Stimulated activated CD8-positive, alpha-beta memory T cell treated with anti-CD3 and anti-CD28 coated beads, Interleukin-2, amount 100 ng/mL, for 48 hours (primary cell): Measurements from ENCODE around the gene MYOZ3.

Experiments
- DNase-seq, 2 donors: peaks; one replicate each; pipeline ENCODE4 v3.0.0-alpha.2; 2020; ENCODE audit warnings: low read depth in 2 of 2

Gene MYOZ3, protein sequence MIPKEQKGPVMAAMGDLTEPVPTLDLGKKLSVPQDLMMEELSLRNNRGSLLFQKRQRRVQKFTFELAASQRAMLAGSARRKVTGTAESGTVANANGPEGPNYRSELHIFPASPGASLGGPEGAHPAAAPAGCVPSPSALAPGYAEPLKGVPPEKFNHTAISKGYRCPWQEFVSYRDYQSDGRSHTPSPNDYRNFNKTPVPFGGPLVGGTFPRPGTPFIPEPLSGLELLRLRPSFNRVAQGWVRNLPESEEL

DNA sequence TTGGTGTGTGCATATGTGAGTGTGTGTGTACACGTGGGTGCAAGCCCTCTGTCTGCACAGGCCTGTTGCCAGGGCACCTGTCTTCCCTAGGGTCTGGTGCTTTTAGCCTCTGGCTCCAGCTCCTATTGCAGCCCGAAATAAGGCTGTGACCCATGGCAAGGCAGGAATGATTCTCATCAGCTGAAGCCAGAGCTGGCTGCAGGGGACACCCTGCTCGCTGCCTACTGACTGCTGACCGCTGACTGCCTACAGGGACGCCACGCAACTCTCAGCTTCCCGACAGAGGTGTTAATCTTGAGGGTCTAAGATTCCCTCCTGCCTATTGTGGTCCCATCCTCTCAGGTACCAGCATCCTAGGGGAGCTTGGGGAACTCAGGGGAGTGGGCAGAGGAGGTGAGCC, at the start of gene MYOZ3:
Gene MYOZ3 (plus strand): TSS at position 166 of the 400 bp plus-strand sequence. CDS start 1,691 bp downstream, outside the sequence.
- no peak for DNase-seq

DNA sequence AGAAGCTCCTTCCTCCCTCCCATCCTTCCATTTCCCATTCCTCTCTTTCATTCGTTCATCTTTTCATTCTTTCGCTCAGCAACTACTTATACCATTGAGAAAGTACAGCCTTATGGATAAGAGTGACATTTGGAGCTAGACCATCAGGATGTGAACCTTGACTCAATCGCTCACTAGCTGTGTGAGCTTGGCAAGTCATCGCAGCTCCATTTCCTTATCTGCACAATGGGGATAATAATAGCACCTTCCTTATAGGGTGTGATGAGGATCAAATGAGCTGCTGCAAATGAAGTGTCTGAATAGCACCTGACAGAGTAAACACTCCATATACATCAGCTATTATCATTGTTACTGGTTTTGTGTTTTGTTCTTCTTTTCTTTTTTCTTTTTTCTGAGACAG, 48.6 kb upstream of the MYOZ3 start:
- no peak for DNase-seq

DNA sequence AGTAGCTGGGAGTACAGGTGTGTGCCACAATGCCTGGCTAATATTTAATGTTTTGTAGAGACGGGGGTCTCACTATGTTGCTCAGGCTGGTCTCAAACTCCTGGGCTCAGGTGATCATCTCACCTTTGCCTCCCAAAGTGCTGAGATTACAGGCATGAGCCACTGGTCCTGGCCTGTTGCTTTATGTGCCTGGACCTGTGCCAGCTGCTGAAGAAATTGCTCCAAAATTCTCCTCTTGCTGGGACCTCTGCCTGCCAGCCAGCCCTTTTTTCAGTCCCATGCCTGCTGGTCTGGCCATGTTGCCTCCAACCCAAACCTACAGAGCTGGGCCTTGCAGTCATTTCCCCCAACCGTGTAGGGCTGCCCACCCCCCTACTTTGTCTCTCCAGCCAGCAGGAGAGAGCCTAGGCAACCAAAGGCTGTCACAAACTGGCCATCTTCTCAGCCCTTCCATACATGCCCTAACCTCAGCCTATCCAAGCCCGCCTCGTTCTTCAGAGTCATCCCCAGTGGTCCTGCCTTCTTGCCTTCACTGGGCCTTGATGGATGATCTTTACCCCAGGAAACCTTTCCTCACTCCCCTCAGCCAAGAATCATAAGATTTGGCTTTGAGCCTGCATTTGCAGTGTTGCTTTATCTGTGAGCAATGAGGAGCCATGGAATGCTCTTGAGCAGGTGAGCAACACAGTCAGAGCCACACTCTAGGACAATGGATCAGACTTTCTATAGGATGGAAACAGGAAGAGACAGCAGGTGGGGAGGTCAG, 48.0 kb upstream of the MYOZ3 start:
- DNase-seq: no peak

DNA sequence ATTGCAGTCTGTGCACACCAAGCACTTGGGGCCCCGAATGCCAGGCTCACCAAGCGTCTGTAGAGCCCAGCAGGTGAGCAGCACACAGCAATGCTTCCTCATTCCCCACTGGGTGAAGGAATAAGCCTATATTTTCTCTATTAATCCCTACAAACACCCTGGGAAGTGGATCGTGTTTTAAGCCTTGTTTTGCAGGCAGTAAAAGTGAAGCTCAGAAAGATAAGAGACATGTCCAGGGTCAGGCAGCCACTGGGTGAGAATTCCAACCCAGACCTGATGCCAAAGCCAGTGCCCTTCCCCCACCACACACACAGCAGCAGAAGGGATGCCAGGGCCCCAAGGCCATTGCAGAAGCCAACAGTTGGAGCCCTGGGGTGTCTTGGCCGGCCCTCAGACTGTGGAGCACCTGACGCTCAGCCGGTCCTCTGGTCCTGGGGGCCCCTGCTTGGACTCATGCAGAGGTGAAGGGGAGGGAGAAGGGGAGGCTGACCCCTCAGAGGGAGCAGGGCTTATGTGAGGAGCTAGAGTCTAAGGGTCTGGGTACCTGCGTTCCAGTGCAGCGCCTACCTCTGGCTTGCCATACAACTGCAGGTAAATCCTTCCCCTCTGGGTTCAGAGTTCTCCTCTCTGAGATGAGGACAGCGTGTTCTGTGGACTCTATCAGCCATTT, 46.9 kb upstream of the MYOZ3 start:
- no peak for DNase-seq

DNA sequence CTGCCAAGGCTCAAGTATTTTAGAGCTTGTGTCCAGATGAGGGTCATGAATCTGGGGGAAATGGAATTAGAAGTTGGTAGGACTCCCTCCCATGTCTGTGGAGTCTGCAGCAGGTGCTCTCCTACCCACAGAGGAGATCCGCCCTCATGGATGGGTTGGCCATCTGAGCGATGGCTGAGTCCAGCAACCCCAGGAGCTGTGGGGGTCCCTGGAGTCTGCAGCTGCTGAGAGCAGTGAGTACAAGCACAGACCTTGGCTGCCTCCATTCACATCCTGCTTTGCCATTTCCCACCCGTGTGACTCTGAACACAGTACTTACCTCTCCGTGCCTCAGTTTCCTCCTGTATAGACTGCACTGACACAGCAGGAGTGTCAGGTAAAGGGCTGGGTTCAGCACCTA, 46.4 kb upstream of the MYOZ3 start:
- DNase-seq: no peak

DNA sequence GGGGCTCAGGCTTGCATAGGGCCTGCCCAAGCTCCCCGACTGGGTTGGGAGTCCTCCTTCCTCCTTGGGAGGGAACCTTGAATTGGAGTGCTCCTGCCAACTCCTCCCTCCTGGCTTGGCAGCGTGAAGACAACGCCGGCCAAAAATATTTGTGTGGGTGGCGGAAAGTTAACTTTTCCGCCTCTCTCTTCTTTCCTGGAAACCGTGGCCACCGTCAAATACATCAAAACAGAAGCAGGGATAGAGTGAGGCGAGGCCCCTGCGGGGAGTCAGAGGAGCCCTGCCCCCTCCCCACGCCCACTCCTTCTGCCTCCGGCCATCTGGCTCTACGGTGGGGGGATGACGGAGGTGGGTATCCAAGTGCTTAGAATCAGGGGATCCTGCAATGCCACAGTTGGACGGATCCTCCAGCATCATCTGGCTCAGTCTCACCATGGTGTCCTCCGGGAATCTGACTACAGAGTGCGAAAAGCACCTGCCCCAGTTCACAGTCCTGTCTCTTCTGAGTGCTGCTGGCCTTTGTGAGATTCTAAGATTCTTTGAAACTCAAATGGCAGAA, 45.8 kb upstream of the MYOZ3 start:
- no peak for DNase-seq

DNA sequence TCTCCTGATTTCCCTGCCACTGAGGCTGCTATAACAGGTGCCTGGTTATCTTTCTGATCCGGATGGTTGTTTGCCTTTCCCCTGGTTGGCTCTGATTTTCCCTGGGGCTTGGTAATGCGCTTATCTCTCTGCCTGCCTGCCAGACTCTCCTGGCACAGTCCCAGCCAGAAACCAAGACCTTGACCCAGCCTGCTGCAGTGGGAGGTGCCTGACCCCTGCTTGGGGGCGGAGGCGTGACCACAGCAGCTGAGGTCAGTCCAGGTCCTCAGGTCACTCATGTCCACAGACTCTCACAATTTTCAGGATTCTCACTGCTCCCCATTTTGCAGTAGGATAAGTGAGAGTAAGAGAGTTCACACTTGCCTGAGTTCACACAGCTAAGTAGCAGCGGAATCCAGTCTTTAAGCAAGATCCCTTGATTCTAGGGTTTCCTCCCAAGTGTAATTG, 45.0 kb upstream of the MYOZ3 start:
- DNase-seq: no peak

DNA sequence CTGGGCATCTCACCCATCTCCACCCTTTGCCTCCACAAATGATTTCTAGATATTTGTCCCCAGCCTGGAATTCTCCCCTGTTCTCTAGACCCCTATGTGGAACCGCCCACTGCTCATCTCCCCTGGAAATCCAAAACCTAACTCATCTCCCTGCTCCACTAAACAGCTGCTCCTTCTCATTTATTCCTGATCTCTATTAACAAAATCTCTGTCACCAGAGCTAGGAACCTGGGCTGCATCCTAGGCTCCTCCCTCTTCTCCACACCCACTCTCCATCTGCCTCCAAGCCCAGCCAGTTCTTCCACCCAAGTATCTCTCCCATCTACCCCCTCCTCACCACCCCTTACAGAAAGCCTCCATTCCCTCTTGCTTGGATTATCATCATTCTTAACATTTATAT, 44.5 kb upstream of the MYOZ3 start:
- no peak for DNase-seq

DNA sequence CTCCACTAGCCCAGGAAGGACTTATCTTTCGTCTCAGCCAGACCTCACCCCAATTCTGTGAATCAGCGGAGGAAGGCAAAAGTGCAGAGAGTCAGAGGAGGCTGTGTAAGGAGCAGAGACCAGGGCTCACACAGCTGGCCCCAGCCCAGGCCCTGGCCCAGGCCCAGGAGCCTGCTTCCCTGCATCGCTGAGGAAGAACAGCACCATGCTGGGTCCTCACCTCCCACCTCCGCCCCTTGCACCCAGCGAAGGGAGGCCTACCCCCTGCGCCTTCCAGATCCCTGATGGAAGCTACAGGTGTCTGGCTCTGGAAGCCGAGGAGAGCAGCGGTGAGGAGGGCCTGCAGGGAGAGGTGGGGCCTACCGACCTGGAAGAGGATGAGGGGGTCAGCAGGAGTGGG, 42.9 kb upstream of the MYOZ3 start:
- DNase-seq: no peak

DNA sequence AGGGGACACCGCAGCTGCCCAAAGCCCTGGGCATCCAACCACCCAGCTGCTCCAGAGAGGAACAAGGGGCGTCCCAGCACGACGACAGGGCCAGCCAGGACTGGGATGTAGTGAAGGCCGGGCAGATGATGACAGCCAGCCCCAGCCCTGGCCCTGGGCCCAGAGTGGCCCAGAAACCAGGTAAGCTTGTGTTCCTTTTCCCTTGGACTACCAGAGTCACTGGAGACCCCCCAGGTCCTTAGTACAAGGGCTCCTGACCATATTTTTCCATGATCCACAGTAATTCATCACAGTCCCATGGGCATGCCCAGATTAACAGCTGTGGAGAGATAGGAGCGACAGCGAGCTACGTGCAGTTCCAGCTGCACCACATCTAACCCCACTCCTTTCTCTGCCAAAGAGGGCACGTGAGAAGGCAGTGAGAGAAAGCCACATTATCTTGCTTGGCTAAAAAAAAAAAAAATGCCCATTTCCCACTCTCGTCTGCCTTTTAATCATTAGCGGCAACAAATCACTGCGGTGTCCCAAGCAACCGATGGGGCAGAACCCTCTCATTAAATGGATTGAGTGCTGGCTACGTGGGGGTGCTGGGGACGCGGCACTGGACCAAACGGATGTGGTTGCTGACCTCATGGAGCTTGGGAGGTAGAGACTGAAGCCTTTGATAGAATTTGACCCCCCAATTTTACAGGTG, 42.3 kb upstream of the MYOZ3 start:
- no peak for DNase-seq

DNA sequence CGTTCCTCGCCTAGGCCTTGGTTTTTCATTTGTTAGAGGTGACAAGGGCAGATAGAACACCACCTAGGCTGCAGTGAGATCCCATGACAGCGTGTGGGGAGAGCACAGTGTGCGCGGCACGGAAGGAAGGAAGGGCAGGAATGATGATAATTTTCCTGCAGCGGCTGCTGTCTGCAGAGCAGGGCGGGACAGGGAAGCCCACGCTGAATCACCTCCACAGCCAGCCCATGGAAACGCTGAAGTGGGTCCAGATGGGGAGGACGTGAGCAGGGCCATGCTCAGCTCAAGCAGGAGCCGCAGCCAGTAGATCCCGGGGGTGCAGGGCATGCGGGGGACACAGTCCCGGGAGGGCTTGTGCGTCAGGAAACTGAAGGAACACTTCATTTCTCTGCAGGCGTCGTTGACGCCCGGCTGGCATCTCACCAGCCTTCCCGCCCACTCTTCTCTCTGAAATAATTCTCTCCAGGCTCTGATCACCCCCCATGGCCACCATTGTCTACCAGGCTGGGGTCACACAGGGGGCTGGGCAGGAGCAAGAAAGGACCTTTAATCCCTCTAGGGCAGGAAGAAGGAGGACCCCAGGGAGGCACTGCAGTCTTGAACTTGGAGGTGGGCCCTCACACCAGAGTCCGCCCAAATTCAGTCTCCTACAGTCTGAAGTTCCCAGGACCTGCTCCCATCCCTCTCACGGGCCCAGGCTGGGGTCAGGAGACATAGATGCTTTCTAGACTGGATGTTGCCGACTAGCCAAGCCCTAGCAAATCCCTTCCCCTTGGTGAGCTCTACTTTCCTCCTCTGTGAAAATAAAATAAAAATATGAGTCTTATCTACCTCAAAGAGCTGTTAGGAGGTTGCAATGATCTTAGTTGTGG, 41.5 kb upstream of the MYOZ3 start:
- DNase-seq: no peak

DNA sequence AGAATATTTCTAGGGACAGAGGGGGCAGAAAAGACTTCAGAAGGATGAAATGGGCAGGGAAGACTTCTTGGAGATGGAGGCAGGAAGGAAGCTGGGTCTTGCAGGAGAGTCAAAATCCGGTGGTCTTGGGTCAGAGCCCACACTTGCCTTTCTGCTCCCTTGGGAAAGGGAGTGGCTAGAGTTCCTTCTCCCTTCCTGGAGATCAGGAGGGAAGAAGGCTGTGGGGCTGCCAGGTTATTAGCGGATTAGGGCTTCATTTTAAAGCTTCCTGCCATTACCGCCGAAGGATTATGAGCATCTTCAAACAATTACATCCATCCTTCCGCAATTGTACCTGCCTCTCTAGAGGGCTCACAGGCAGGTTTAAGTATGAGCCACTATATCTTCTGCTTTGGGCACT, 39.8 kb upstream of the MYOZ3 start:
- DNase-seq: no peak

DNA sequence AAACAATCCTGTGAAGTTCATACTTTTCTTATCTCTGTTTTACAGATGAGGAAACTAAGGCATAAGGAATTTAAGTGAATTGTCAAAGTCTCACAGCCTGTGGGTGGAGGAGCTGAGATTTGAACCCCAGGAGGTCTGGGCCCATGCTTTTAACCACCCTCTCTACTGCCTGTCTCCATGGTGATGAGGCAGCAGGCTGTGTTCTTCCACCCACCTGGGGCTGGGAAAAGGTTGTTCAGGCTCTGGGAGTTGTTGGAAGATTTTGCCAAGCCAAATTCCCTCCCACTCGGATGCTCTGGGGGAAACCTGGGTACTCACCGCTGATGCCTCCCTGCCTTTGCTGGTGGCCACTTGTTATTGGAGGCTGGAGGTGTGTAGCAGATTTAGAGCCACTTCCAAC, 38.9 kb upstream of the MYOZ3 start:
- no peak for DNase-seq

DNA sequence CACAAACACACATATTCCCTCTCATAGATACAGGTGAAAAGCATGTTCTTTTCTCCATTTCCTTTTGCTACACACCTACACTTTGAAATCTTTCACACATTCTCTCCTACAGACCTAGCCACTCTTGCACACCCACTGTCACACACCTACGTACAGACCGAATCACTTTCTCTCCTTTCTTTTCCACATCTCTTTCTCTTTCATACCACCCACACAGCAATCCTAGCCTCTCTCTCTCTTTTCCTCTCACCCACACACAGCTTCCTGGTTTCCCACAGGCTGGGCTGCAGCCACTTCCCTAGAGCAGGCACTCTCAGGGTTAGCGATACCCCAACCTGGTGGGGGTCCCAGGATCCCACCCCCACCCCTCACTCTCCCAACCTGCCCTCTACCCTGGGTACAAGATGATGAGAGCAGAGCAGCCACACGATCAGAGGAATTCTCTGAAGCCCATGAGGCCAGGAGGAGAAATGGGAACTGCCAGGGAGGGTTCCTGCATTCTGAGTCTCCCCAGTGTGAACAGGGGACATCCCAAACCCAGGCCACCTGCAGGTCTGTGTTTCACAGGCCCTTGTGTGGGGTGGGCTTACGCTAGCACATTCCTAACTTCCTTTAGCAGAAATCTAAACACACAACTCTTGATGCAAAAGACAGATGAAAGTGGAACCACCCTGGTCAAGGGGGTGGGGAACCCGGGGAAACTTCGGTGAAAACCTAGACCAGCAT, 37.7 kb upstream of the MYOZ3 start:
- DNase-seq: no peak

DNA sequence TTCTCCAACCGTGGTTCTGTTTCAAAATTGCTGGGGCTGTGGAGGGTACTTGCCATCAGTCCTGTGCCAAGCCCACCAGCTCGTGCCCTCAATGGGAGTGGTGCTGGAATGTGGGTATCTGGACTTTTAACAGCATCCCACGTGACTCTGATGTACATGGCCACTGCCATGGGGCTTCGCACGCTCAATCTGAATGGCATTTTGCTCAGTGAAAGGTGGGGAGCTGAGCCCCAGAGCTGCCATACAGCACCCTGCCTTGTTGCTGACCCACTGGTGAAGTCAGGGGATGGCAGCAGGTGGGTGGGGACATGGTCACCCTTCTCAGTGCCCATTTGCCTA, 37.2 kb upstream of the MYOZ3 start:
- DNase-seq: no peak

DNA sequence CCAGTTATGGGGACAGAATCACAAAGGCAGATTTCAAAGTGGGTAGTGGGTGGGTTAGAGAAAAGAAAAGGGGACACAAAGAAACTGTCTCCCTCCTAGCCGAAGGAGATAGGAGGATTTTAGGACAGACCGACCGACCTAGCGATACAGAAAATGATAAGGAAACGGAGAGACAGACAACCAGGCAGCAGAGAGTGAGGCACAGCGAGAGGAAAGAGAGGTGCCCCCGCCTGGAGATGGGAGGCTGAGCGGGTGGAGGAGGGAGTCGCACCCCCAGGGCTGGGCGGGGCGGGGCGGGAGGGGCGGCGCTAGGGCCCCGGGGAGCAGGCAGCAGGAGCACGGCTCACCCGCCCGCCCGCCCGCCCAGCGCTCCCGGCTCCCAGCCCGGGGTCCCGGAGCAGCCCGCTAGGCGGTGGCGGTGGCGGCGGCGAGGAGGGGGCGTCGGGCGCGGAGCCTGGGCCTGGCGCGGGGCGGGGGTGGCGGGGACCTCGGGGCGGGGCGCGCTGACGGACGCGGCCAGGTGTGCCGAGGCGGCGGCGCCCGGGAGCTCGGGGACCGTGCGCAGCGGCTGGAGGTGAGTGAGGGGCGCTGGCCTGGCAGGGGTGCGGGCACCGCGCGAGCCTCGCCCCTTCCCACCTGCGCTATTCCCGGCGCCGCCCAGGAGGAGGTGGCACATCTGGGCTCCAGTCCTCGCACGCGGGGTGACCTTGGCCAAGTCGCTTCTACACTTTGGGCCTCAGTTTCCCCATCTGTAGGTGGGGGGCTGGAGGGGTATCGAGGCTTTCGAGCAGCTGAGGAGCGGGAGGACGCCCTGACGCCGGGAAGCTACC, 36.5 kb upstream of the MYOZ3 start:
- peak in 1 of 2 donors; percentile 1 for DNase-seq

DNA sequence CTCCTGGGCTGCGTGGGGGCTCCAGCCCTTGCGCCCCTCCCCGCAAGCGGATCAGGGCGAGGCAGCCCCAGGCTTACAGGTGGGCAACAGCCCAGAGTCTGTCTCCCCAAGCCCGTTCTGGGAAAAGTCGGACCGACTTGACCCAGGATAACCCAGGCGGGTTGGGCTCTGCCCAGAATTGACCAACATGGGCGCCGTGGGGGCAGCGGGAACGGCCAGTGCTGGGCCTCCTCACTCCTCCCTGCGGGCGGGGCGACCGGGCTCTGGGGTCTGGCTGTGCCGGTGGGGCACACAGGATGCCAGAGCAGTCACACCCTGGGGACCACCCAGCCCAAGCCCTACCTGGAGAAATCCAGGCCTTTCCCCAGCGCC, 35.9 kb upstream of the MYOZ3 start:
- no peak for DNase-seq

DNA sequence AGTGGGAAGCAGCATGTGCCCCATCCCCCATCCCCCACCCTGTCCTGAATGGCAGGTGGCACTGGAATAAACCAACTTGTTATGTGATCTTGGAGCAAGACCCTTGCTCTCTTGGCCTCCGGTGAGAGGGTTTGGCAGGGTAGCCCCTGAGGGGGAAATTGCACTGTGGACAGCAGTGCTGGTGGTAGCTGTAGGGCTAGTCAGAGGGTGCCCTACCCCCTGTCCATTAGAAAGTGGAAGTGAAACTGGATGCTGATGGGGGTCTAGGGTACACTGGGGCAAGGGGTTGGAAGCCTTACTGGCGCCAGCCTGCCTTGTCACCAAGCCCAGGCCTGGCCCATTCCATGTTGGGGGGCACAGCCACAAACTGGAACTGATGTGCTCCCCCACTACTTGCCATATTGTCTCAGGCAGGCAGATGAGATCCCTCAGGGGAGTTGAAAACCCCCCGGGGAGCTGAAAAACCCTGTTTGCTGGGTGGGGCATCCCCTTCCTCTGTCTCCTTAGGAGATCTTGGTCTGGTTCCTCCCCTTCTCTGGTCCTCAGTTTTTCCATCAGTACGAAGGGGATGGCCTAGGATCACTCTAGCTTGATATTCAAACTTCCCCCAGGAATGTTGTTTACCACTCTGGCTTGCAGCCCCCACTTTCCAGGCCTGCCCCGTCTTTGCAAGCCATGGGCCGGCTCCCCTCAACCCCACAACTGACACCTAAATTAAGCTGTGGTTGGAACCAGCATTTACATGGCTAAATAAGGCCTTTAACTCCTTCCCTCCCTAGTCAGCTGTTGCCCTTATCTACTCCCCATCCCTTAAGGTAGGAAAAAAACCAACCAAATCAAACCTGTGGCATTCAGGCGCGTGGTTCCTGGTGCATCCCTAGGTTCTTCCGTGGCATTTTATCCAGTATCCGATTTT, 35.0 kb upstream of the MYOZ3 start:
- no peak for DNase-seq
